GM21367 (cell line): ENCODE results near the gene TGM1.

Source experiments
- ATAC-seq: cut with Tn5 transposase; IDR thresholded peaks from one replicate; pipeline ENCODE4 v1.9.1; 2021; ENCODE audit not compliant: unreplicated experiment

Gene TGM1

GRCh38 chr14:24262821-24263733 is at the start of gene TGM1:
TGM1 (minus strand) TSS chr14:24263177; CDS start chr14:24262352, 825 bp downstream.
- ATAC-seq: no peak

GRCh38 chr14:24311837-24312615 is 49.0 kb upstream of the TGM1 start:
- ATAC-seq: no peak

- peak; percentile 54 for ATAC-seq
Observed at GRCh38 chr14:24310646-24311604, 47.9 kb upstream of the TGM1 start, which contains the start of gene LTB4R. LTB4R (plus strand) TSS chr14:24311502; CDS start chr14:24315652, 4,150 bp downstream.

GRCh38 chr14:24310265-24310645 is 47.3 kb upstream of the TGM1 start:
- ATAC-seq: no peak

- ATAC-seq: no peak
Observed at GRCh38 chr14:24309538-24310264, 46.7 kb upstream of the TGM1 start, which contains the start of gene LTB4R2. LTB4R2 (plus strand) TSS chr14:24310140; CDS start chr14:24310665, 525 bp downstream.

- ATAC-seq: no peak
Observed at GRCh38 chr14:24308342-24309124, 45.6 kb upstream of the TGM1 start.

GRCh38 chr14:24307575-24308341 is 44.8 kb upstream of the TGM1 start, which contains the start of gene CIDEB:
CIDEB (minus strand) TSS chr14:24307977; CDS start chr14:24307858, 119 bp downstream.
- ATAC-seq: no peak

GRCh38 chr14:24307156-24307574 is 44.2 kb upstream of the TGM1 start:
- no peak for ATAC-seq

- no peak for ATAC-seq
Observed at GRCh38 chr14:24304019-24304387, 41.0 kb upstream of the TGM1 start.

- no peak for ATAC-seq
Observed at GRCh38 chr14:24300326-24300980, 37.5 kb upstream of the TGM1 start.

- ATAC-seq: peak; percentile 57
Observed at GRCh38 chr14:24299255-24300191, 36.5 kb upstream of the TGM1 start, which contains the start of the genes DHRS1 and NOP9. DHRS1 (minus strand) TSS chr14:24299780; CDS start chr14:24299106, 674 bp downstream. NOP9 (plus strand) TSS chr14:24299850; CDS start chr14:24299955, 105 bp downstream.

GRCh38 chr14:24298892-24299254 is 35.9 kb upstream of the TGM1 start:
- no peak for ATAC-seq

- ATAC-seq: peak; percentile 11
Observed at GRCh38 chr14:24297190-24297964, 34.4 kb upstream of the TGM1 start.

- ATAC-seq: peak; percentile 39
Observed at GRCh38 chr14:24296341-24297157, 33.6 kb upstream of the TGM1 start.

- no peak for ATAC-seq
Observed at GRCh38 chr14:24293525-24293924, 30.5 kb upstream of the TGM1 start.
